ENCODE measurements around the gene KNDC1.
"Not testable (repeated sequence)": the region's sequence is repeated elsewhere in the genome, so short reads cannot be mapped to it uniquely, and the experiment has no call there.

The KNDC1 gene

DNA sequence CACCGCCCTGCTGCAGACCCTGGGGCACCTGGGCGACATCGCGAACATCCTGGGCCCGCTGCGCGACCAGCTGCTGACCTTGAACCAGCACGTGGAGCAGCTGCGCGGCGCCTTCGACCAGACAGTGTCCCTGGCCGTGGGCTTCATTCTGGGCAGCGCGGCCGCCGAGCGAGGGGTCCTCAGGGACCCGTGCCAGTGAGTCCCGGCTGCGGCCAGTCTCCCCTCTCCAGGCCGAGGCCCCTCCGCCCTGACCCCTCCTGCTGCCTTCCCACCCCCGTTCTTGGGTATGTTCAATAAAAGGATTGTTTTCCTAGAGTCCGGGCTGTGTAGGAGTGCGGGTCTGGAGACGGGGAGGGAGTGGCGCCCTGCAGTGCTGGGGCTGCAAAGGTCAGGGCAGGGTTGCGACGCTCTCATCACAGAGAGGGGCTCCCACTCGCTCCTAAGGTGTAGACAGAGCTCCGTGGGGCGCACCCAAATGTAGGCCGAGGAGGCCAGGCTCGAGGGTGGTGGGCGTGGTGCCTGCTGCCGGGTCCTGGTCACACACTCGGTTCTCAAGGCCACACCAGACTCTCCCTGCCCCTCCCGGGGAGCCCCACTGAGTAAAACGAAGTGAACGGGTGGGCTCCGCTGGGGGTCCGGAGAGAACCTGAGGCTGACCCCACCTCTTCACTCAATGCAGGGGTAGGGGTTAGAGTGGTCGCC, 71.4 kb downstream of the KNDC1 start:
- DNase-seq (ENCODE audit: extremely low spot score, insufficient read length, low read depth), result no peak
- FAIRE-seq, result no peak

DNA sequence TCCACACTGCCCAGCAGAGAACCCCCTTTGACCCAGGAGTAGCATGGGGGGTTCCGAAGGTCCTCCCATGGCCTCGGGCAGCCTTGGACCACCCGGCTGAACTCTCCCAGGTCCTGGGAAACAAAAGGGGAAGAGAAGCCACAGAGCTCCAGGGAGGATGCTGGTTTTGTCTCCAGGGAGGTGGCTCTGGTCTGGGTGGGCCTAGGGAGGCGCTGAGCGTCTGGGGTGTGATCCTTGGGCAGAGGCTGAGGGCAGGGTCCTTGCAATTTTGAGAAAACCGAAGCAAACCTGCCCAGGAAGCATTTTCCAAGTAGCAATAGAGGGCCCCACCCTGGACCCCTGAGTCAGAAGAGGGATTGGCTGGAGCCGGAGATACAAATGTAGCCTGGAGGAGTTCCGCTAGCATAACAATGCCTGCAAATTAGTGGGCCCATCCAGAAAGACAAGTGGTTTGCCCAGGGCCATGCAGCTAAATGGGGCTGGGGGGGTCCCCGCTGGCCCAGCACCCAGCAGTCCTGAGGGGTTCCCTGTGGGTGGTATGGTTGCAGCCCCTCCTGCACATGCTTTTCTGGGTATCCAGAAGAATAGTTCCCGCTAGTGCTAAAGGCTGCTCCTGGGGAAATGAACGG, 72.0 kb downstream of the KNDC1 start:
- DNase-seq (ENCODE audit: extremely low spot score, insufficient read length, low read depth) (no peak), FAIRE-seq (no peak)

DNA sequence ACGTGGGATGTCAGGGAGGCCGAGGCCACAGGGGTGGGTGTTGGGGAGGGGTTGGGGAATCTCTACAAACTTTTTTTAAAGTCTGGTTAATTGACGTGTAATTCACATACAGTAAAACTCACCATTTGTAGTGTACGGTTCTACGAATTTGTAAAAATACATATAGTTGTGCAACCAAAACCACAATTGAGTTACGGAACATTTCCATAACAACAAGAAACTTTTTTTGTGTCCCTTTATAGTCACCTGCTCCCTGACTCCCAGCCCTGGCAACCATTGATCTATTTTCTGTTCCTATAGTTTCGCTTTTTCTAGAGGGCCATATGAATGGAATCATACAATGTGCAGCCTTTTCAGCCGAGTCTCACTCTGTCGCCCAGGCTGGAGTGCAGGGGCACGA, 74.8 kb downstream of the KNDC1 start:
- not testable (repeated sequence) for DNase-seq (ENCODE audit: extremely low spot score, insufficient read length, low read depth); FAIRE-seq

DNA sequence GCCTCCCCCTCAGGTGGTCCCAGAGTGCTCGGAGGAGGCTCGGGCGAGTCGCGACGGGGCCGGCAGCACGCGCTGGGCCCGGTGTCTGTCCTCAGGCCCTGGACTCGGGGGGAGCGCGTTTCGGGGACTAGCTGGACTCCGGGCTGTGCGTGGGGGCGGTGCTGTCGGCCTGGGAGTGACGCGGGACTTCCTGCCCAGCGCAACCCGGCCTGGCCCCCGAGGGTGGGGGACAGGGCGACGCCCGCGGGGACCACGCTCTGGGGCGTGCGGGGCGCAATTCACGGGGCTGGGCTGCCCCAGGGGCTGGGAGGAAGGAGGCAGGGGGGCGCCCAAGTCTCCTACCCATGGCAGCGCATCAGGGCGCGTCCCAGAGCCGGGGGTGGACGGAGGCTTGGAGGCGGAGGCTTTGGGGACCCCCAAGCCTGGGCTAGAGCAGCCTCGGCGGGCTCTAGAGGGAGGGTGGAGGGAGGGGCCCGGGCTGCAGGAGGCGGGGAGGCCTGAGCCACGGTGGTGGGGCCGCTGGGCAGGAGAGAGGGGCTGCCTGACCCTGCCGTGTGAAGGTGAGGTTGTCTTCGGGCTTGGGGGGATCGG, 75.3 kb downstream of the KNDC1 start:
- FAIRE-seq, result no peak
- no peak for DNase-seq (ENCODE audit: extremely low spot score, insufficient read length, low read depth)

DNA sequence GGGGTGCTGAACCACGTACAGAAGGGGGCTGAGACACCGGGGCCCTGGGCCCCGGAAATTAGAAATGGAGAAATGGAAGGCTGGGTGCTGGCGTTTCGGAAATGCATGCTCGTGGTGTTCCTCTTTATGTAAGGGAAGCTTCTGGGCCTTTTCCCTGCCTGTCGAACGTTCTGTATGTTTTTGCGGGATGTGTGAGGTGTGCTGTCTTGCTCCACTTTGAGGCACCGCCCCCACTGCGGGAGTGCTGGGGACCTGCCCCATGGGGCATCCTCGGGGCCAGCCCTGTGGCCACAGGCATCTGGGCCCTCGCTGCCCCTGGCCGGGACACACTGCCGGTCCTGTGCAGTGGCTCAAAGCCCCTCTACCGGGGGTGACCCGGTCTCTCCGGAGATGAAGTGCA, 75.9 kb downstream of the KNDC1 start:
- DNase-seq (ENCODE audit: extremely low spot score, insufficient read length, low read depth), result no peak
- FAIRE-seq, result no peak

DNA sequence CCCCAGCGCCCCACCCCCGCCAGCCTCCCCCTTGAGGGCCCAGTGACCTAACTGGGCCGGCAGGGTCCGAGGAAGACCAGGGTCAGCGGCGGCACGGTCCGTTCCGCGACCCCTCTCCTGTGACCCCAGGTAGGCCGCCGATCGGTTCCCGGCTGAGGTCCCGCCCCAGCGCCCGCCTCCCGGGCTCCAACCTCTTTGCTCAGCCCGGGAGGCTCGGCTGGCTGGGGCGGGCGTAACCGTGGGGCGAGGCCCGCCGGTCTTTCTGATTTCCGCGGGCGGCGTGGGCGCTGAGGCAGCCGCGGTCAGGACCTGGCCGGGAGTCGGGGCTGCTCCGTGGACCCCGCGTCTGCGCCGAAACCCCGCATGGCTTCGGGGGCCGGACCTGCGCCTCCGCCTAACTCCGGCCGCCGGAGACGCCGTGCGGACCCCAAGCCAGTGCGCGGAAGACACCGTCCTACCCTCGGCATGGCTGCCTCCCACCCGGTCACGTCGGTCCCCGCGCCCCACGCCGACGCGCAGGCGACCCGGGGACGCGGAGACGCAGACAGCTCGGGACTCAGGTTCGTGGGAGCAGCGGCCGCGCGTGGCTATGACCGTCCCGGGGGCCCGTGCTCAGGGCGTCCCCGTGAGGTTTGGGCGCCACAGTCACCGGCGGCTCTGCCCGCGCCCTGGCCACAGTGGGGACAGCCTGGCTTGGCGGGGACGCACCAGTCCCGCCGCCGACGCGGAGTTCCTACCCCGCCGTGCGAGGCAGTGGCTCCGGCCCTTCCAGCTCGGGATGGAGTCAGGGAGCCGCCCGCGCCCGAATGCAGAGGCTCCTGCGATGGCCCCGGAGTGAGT, 76.6 kb downstream of the KNDC1 start:
- no peak for DNase-seq (ENCODE audit: extremely low spot score, insufficient read length, low read depth)
- no peak for FAIRE-seq

DNA sequence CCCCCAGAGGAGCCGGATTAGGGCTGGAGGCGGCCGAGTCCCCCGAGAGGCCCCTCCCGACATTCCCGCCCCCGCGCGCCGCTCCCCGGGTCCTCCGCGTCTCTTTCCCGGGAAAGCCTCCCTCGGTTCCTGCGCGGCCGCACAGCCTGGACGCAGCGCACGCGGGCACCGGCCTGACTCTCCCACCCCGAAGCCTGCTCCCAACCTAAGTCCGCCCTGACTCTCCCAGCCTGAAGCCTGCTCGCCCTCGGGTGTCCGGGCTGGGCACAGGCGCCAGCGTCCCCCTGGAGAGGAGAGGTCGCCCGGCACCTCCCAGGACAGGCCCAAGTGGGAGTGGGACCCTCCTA, 77.2 kb downstream of the KNDC1 start:
- FAIRE-seq (no peak), DNase-seq (ENCODE audit: extremely low spot score, insufficient read length, low read depth) (no peak)

DNA sequence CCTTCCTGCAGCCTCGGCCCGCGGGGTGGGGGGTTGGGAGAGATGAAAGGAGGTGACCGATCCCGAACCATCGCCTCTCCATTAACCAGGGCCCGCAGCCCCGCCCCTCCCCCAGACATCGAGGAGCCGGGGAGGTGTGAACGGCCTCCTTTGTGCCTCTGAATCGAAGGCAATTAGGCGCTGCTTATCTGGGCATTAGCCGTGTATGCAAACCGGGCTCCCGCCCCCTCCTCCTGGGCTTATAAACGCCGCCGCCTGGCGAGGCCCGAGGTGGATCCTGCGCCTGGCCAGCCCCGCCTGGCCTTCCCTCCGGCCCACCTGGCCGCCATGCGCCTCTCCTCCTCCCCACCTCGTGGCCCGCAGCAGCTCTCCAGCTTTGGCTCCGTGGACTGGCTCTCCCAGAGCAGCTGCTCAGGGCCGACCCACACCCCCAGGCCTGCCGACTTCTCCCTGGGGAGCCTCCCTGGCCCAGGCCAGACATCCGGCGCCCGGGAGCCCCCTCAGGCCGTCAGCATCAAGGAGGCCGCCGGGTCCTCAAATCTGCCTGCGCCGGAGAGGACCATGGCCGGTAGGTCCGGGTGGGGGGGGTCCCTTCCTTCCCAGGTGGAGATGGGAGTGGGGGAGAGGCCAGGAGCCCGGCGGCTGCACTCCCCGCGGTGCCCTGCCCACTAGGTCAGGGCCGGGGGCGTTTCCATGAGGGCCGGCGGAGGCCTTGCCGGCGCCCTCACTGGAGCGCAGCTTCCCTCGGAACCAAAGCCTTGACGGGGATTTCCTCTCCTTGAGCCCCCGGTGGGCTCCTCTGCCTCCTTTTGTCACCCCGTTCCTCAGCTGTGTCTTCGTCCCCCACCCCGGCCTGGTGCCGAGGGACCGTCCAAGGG, 77.8 kb downstream of the KNDC1 start, which contains the start of gene VENTX:
VENTX (plus strand) TSS at position 268 of the 878 bp plus-strand sequence; CDS start at position 328, 60 bp downstream.
- no peak for FAIRE-seq
- DNase-seq (ENCODE audit: extremely low spot score, insufficient read length, low read depth), result no peak

DNA sequence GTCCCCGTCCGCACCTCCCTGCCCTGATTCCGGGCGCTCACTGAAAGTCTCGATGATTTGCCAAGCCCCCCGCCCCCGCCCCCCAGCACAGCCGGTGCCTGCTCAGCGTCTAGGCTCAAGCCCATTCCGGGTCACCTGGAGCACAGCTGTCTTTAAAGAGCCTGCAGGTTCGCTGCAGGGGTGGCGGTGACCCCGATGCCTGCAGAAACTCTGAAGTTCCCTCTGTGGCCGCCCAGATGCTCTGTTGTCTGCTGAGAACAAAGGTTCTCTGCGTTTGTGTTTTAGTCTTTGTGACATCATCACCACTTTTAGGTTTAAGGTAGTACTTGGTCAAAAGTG, 78.4 kb downstream of the KNDC1 start:
- no peak for FAIRE-seq
- DNase-seq (ENCODE audit: extremely low spot score, insufficient read length, low read depth), result no peak

DNA sequence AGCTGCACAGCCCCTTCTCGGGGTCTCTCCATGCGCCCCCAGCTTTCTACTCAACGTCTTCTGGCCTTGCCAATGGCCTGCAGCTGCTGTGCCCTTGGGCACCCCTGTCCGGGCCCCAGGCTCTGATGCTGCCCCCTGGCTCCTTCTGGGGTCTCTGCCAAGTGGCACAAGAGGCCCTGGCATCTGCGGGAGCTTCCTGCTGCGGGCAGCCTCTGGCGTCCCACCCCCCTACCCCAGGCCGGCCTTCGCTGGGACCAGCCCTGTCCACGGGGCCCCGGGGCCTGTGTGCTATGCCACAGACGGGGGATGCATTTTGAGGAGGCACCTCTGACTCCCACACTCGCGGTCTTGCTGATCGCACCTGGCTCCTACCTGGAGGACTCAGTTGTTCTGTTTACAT, 80.0 kb downstream of the KNDC1 start:
- no peak for FAIRE-seq
- DNase-seq (ENCODE audit: extremely low spot score, insufficient read length, low read depth), result no peak

DNA sequence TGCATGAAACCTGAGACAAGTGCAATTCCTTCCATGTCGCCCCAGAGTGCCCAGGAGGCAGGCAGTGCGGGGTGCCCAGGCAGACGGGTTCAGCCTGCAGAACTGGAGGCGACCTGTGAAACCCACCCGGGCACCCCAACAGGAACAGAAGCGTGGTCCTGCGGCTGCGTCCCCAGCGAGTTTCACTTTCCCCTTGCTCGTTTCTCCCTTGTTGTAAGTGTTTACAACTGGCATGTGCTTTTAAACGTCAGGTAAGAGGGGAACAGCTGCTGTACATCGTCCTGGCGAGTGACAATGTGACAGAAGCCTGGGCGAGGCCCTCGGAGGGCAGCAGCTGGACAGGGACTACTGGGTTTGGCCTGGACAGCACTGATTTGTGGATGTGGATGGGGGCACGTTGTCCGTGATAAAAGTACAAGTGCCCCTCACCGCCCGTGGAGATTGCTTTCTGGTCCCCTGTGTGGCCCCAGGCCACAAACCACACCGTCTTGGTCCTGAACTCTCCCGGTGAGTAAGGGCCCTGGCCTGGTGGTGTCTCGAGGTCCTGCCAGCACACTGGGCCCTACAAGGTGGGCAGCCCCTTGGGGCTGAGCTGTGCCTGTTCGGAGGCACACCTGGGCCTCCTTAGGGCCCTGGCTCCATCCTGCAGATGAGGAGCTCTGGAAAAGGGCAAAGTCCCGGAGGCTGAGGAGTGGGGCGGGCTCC, 81.6 kb downstream of the KNDC1 start:
- FAIRE-seq, result peak; percentile 67
- no peak for DNase-seq (ENCODE audit: extremely low spot score, insufficient read length, low read depth)

DNA sequence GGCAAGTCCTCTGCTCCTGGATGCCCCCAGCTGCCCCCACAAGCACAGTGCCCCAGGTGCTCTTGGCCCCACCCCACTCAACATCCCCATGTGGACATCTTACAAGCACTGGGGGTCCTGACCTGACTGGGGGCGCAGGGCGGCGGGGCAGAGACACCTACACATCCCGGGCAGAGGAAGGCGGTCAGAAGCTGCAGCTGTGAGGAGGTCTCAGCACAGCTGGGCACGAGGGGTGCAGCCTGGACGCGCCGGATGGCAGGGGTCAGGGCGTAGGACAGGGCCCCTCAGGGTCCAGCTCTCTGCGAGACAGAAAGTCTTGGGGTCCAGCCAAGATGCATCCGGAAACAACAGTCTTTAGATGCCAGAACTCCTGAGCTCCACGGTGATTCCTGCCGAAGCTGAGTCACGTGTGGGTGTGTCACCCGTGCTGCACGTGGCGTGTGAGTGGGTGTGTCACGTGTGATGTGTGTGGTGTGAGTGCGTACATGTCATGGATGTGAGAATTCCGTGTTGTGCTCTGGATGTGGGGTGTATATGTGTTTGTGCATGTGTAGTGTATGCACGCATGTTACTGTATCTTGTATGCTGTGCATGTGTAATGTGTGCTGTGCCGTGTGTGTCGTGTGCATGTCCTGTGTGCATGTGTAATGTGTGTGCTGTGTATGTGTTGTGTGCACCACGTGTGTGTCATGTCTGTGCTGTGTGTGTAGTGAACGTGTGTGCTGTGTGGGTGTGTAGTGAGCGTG, 82.8 kb downstream of the KNDC1 start:
- DNase-seq (ENCODE audit: extremely low spot score, insufficient read length, low read depth) (no peak), FAIRE-seq (no peak)

DNA sequence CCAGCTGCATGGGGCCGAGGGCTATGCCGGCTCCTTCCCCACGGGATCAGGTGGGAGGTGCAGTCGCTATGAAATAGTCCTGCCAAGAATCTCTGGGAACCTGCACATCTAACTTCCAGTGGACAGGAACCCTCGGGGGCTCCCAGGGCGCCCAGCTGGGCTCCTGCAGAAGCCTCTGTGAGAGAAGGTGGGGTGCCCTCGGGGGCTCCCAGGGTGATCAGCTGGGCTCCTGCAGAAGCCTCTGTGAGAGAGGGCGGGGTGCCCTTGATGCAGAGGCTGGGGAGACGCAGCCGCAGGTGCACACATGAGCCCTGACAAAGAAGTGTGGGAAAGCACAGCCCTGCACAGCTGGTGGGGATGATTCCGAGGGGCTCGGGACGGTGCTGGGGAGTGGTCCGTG, 83.6 kb downstream of the KNDC1 start:
- no peak for FAIRE-seq
- no peak for DNase-seq (ENCODE audit: extremely low spot score, insufficient read length, low read depth)

DNA sequence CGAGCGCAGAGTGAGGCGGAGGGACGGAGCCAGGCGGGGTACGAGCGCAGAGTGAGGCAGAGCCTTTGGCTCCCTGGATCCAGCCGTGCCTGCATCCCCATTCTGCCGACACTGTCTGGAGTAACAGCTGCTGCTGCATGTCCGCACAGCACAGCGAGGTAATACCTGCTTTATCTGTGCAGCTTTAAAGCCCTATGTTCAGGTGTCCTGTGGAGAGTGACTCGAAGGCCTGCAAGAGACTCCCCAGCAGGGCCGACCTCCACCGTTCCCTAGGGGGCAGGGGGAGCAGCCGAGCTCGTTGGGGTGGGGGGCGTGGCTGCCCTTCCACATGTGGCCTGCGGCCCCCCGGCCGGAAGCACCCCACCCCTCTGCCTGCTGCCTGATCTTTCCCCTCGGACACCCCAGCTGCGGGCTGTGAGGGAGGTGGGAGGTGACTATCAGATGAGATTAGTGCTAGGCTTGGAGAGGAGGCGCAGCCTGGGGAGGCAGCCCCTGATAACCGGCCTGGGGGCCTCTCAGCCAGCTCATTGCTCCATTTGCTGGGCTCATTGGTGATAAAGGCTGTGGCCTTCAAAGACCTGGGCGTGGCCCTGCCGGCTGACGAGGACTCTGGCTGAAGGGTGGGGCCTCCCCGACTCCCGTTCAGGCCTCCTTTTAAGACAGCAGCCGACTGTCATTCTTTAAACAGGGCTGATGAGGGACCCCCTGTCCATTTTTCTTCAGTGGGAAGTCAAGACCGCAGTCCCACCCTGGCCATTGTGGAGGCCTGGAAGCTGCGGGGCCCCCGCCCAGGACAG, 85.6 kb downstream of the KNDC1 start:
- DNase-seq (ENCODE audit: extremely low spot score, insufficient read length, low read depth), result no peak
- FAIRE-seq, result no peak

DNA sequence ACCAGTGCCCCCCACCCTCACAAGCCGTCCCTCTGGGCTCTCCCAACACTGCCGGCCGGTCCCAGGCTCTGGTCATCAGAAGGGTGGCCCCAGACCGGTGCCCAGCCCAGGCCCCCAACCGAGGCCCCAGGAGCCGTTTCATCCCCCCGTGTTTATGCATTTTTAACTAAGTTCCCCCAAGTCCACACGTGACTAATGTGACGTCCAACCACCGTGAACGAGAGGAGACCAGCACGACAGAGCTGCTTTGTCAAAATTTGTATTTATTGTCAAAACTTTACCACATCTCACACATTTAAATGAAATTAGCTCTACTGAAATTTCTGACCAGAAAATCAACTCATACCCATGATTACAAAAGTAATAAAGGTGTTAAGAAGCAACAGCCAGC, 86.2 kb downstream of the KNDC1 start:
- FAIRE-seq (no peak), DNase-seq (ENCODE audit: extremely low spot score, insufficient read length, low read depth) (no peak)

DNA sequence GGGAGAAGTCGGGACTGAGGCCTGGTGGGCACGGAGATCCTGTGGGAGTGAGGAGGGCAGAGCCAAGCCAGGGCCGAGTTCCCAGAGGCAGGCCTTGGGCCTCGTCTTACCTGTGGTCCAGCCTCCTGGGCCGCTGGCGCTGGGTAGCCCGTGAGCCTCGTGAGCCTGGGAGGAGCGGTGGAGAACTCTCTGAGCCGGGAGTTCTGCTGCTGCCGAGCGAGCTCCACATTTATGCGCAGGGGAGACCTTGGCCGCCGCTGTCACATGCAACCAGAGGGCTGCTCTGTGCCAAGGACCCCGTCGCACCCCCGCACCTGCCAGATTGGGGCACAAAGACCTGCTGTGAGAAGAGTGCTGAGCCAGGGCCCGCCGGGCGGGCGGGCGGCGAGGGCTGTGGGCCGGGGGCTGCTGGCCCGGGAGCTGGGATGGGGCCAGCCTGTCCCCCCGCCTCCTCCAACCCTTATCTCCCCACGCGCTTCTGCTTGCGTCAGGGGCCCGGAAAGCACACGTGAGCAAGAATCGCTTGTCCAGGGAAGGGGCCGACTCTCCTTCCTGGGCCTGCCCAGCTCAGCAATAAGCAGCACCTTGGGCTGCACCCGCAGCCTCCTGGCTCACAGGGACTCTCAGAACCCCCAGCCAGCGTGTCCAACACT, 87.8 kb downstream of the KNDC1 start:
- DNase-seq (ENCODE audit: extremely low spot score, insufficient read length, low read depth) (no peak), FAIRE-seq (no peak)

DNA sequence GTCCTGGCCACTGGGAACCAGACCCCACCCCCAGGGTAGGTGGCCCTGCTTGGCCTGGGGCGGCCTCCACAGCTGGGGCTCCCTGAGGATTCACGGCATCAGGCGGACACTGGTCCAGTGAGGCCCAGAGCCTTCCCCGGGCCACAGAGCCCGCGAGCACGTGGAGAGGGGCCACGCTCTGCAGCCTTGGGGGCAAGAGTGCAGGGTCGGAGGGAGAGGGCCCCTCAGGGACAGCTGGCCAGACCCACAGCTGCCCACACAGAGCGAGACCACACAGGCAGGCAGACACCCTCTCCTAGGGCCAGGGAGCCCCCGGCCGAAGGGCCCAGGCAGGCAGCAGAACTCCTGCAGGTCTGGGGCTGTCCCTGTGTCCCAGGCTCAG, 88.3 kb downstream of the KNDC1 start:
- no peak for FAIRE-seq
- DNase-seq (ENCODE audit: extremely low spot score, insufficient read length, low read depth), result no peak
